HCT116 (cell line): ENCODE data around the gene CLDN9. TPM values are rescaled to one million over a fixed set of nuclear protein-coding genes. Genes with fewer than 3 reads are reported as not detected.

ENCODE experiments used
- ATAC-seq: fragments of 200-7000 bp; cut with Tn5 transposase; 2 replicates; pipeline ENCODE4 v1.9.1; 2020; ENCODE audit warnings: mild to moderate bottlenecking, moderate library complexity
- BruUV-seq: library from RNA; stranded (reverse); fragments of 400-500 nt; replicated peaks from 2 replicates; lab custom pipeline; 2021; lab: Mats Ljungman, UMichigan
- CTCF ChIA-PET: fragments of 300-600 bp; sonication (Branson Sonifier 250); formaldehyde crosslinking; loops from one replicate; lab custom pipeline; 2021; ENCODE audit warnings: antibody characterized with exemption; lab: Charles Lee
- POLR2A ChIA-PET: fragments of 300-600, 350-600 bp; sonication (Branson Sonifier 250); formaldehyde crosslinking; loops from one replicate; lab custom pipeline; 2021; ENCODE audit warnings: antibody characterized with exemption; lab: Charles Lee
- RAD21 ChIA-PET, 2 experiments: fragments of 300-600 bp; sonication (Branson Sonifier 250); formaldehyde crosslinking; loops; one replicate each; lab custom pipeline; 2023; ENCODE audit warnings: low total read pairs in 2 of 2; ENCODE audit not compliant: uncharacterized antibody in 2 of 2, unreplicated experiment in 2 of 2, low non-redundant PET in 1 of 2; lab: Charles Lee
- DNase-seq: peaks from one replicate; pipeline ENCODE4 v3.0.0-alpha.2; 2010; ENCODE audit warnings: low read depth, low spot score
- H2AFZ ChIP-seq: fragments of 200-600 bp; shearing (Covaris generic), sonication (generic); 2 replicates; pipeline ENCODE4 v1.6.1; 2017; ENCODE audit warnings: low read depth, mixed run types, mixed read lengths, antibody characterized with exemption, low read length; ENCODE audit not compliant: poor library complexity, severe bottlenecking
- H3K27ac ChIP-seq: 2 replicates; pipeline ENCODE4 v1.5.1; 2012; ENCODE audit warnings: low read depth, low read length
- H3K27me3 ChIP-seq: fragments of 200-600 bp; sonication (generic); 2 replicates; pipeline ENCODE4 v1.6.1; 2016; ENCODE audit warnings: mixed run types, low read length, mixed read lengths; ENCODE audit not compliant: insufficient read depth
- H3K36me3 ChIP-seq, 2 experiments: fragments of 200-500 bp in 1 of 2; fragments of 200-600 bp in 1 of 2; sonication (Bioruptor generic) in 1 of 2; sonication (generic) in 1 of 2; 2 replicates each; pipeline versions ENCODE4 v1.5.1 to v1.6.1; 2014 to 2016; ENCODE audit warnings: low read length in 2 of 2, inconsistent platforms in 1 of 2, mixed read lengths in 1 of 2, mixed run types in 1 of 2; ENCODE audit not compliant: insufficient read depth in 2 of 2, control insufficient read depth in 1 of 2
- H3K4me1 ChIP-seq, 2 experiments: fragments of 200-600 bp in 1 of 2; sonication (generic) in 1 of 2; 2 replicates each; pipeline versions ENCODE4 v1.5.1 to v1.6.1; 2012 to 2017; ENCODE audit warnings: low read length in 2 of 2, inconsistent platforms in 1 of 2, mild to moderate bottlenecking in 1 of 2, mixed read lengths in 1 of 2, mixed run types in 1 of 2, moderate library complexity in 1 of 2; ENCODE audit not compliant: insufficient read depth in 2 of 2, control insufficient read depth in 1 of 2
- H3K4me2 ChIP-seq: fragments of 200-600 bp; sonication (generic); 2 replicates; pipeline ENCODE4 v1.6.1; 2017; ENCODE audit warnings: mixed run types, low read length, mixed read lengths
- H3K4me3 ChIP-seq, 2 experiments: fragments of 200-600 bp in 1 of 2; sonication (generic) in 1 of 2; replicated peaks in 1 of 2; 2 replicates each; pipeline ENCODE4 v1.5.1; 2011 to 2016; ENCODE audit warnings: low read length in 2 of 2, control low read depth in 1 of 2, low read depth in 1 of 2, mild to moderate bottlenecking in 1 of 2, mixed read lengths in 1 of 2, mixed run types in 1 of 2
- H3K79me2 ChIP-seq: fragments of 200-600 bp; sonication (generic); 2 replicates; pipeline ENCODE4 v1.6.1; 2017; ENCODE audit warnings: mild to moderate bottlenecking, mixed run types, low read length, moderate library complexity, mixed read lengths; ENCODE audit not compliant: insufficient read depth
- H3K9ac ChIP-seq: fragments of 200-600 bp; sonication (generic); 2 replicates; pipeline ENCODE4 v1.6.1; 2016; ENCODE audit warnings: low read length, mixed read lengths
- H3K9me2 ChIP-seq: fragments of 200-600 bp; sonication (generic), shearing (Covaris generic); 2 replicates; pipeline ENCODE4 v1.6.1; 2017; ENCODE audit warnings: mixed run types, mild to moderate bottlenecking, moderate library complexity; ENCODE audit not compliant: insufficient read depth
- H3K9me3 ChIP-seq, 2 experiments: fragments of 200-500 bp in 1 of 2; fragments of 200-600 bp in 1 of 2; sonication (Bioruptor generic) in 1 of 2; sonication (generic) in 1 of 2; 2 replicates each; pipeline ENCODE4 v1.6.1; 2014 to 2017; ENCODE audit warnings: low read length in 2 of 2, mixed read lengths in 2 of 2, inconsistent platforms in 1 of 2, low read depth in 1 of 2, mild to moderate bottlenecking in 1 of 2, mixed run types in 1 of 2, moderate library complexity in 1 of 2; ENCODE audit not compliant: control insufficient read depth in 1 of 2, insufficient read depth in 1 of 2
- H4K20me1 ChIP-seq: fragments of 200-600 bp; sonication (generic), shearing (Covaris generic); 2 replicates; pipeline ENCODE4 v1.6.1; 2017; ENCODE audit warnings: mixed run types, mild to moderate bottlenecking, moderate library complexity; ENCODE audit not compliant: insufficient read depth
- CTCF ChIP-seq, 3 experiments: fragments of 200-600 bp in 1 of 3; sonication (generic) in 1 of 3; IDR thresholded peaks in 2 of 3; conservative IDR thresholded peaks in 1 of 3; 2 replicates each; pipeline ENCODE4 v1.5.1; 2012 to 2017; ENCODE audit warnings: low read depth in 2 of 3, low read length in 2 of 3, antibody characterized with exemption in 1 of 3, borderline replicate concordance in 1 of 3, control low read depth in 1 of 3, mild to moderate bottlenecking in 1 of 3, mixed read lengths in 1 of 3, mixed run types in 1 of 3, moderate library complexity in 1 of 3; ENCODE audit not compliant: insufficient read depth in 1 of 3
- ELF1 ChIP-seq: IDR thresholded peaks from 2 replicates; pipeline ENCODE4 v1.6.1; 2012; ENCODE audit warnings: low read depth, borderline replicate concordance
- JUND ChIP-seq: IDR thresholded peaks from 2 replicates; pipeline ENCODE4 v1.6.1; 2012
- ZFX ChIP-seq: fragments of 450-650 bp; IDR thresholded peaks from 2 replicates; pipeline ENCODE4 v1.6.1; 2017
- intact Hi-C: fragments of 100-400 bp; cut with micrococcal nuclease; formaldehyde crosslinking; loops from 2 replicates; pipeline ENCODE4 v1.10.0; 2022
- total RNA-seq: library from RNA; stranded (reverse); gene quantifications from one replicate; pipeline ENCODE4 v1.2.1, GENCODE V29; 2021; ENCODE audit not compliant: unreplicated experiment

Gene CLDN9
- total RNA-seq, 1 experiment from 2014 or later, result 0.76 TPM

GRCh38 chr16:3021449-3022207 lies 8.9 kb downstream of the CLDN9 start:
- peak in 1 of 3 experiments; percentile 37; a peak in 2 of 6 replicates for TF ChIP-seq CTCF (IDR thresholded peaks at IDR 0.05 in 2 of 3, conservative IDR thresholded peaks at IDR 0.05 in 1 of 3; ENCODE audit: borderline replicate concordance in 1 of 3, insufficient read depth in 1 of 3, low read depth in 2 of 3, low read length in 2 of 3)
- no peak for TF ChIP-seq ZFX
- no peak for TF ChIP-seq ELF1
- no peak for TF ChIP-seq JUND
- intact Hi-C loops, result loop anchor here (5.0 kb wide), 2 partner anchors 39 to 864 kb away; partner anchors contain the start of genes PKMYT1 and TRAF7
- CTCF ChIA-PET, result interaction anchor here (1.0 to 6.1 kb wide), 5 partner anchors 10 to 39 kb away, joined by 3 to 39 read pairs (median 12); no protein-coding TSS in a partner anchor
- RAD21 ChIA-PET, result interaction anchor here in 1 of 2 experiments (0.7 kb wide), 1 partner anchor 10 kb away, joined by 3 read pairs; no protein-coding TSS in a partner anchor
- H2AFZ ChIP-seq, result no peak overlapping the region
- peak overlapping the region; percentile 86 for H3K4me2 ChIP-seq
- H3K27me3 ChIP-seq, result no peaks in the 10 kb centered on the region
- H3K27ac ChIP-seq, result peak overlapping the region; percentile 100
- no peaks in the 10 kb centered on the region for H4K20me1 ChIP-seq
- peak overlapping the region; percentile 94 to 95 for H3K4me3 ChIP-seq
- peaks cover 26% of the 10 kb centered on the region; the same call in 1 of the 2 replicates for H3K79me2 ChIP-seq
- H3K4me1 ChIP-seq, result peaks cover 27 to 56% of the 10 kb centered on the region in 2 experiments
- H3K9me3 ChIP-seq, result no peaks in the 10 kb centered on the region
- H3K9ac ChIP-seq, result peak overlapping the region; percentile 99
- peaks cover 5 to 25% of the 10 kb centered on the region in 2 experiments; a peak in 2 of 4 replicates for H3K36me3 ChIP-seq
- POLR2A ChIA-PET, result interaction anchor here (0.6 to 8.2 kb wide), 15 partner anchors 8 to 866 kb away, joined by 3 to 188 read pairs (median 5); partner anchors contain the start of genes CLDN9, KREMEN2, PAQR4 and PKMYT1
- no TSS peak for BruUV-seq
- DNase-seq (peak; percentile 82), ATAC-seq (peak; percentile 36)
- no peaks in the 10 kb centered on the region for H3K9me2 ChIP-seq
